ENCODE results near the gene SZRD1.

GRCh38 chr1:16375521-16376340 lies 8.7 kb downstream of the SZRD1 start:
- TF ChIP-seq EZH2 (IDR thresholded peaks at IDR 0.05; ENCODE audit: borderline replicate concordance, insufficient read depth, low read depth, low read length, poor library complexity, severe bottlenecking) (no peak), CTCF (IDR thresholded peaks at IDR 0.05) (no peak)

Measured in B cell (primary cell).